NCI-H187 treated with DMSO at 0.1 percent for 48 hours (cell line): Measurements from ENCODE around the gene ANXA11.
"Not testable (repeated sequence)": the region's sequence is repeated elsewhere in the genome, so short reads cannot be mapped to it uniquely, and the experiment has no call there.

Experiments
- DNase-seq: peaks from one replicate; lab custom pipeline; 2025; lab: John Stamatoyannopoulos, UW

ANXA11 gene

DNA sequence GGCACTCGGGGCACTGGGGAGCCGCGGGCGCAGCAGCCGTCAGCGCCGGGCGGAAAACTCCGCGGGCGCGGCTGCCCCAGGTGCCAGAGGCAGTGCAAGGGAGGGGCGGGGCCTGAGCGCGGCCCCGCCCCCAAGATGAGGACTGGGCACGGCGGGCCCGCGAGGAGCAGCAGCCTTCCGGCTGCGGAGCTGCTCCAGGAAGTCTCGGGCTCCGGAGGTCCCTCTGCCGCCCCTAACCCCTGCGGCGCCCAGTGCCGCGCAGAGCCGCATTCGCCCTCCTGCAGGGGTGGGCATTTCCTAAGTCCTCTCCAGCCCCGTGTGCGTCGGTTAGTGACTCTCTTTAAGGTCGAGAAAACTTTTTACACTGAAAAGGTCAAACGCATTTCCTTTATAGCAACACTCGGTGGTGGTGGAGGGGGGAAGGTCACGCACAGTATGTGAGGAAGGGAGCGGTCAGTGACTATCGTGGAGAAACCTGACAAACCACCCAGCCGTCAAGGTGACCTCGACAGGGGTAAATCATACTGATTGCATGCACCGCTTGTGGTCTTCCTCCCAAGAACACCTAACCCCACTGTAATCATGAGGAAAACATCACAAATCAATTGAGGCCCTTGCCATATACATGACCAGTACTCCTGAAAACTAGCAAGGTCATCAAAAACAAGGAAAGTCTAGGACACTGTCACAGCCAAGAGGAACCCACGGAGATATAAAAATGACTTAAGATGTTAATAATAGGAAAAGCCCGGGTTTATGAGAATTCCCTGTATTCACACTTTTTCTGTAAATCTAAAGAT is at the start of gene ANXA11:
TSS of gene ANXA11 (minus strand) at position 61 of the 800 bp plus-strand sequence. CDS start 32,676 bp downstream, outside the sequence.
- peak; percentile 24 for DNase-seq

DNA sequence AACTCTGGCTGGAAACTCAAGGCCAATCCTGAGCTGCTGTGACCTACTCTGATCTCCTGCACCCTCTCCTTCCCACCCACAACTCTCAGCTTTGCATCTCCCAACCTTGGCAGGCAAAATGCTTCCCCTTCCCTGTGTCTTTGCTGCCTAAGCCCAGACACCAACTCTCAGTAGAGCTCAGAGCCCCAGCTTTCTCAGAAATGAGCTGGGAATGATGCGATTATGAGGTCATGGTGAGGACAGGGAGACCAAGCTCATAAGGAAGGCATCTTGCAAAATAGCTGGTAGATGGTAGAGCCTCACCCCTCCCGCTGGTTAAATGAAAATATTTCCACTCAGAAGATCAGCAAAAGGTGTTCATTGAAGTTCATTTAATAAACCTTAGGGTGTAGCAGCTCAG is 49.4 kb upstream of the ANXA11 start:
- DNase-seq: not testable (repeated sequence)

DNA sequence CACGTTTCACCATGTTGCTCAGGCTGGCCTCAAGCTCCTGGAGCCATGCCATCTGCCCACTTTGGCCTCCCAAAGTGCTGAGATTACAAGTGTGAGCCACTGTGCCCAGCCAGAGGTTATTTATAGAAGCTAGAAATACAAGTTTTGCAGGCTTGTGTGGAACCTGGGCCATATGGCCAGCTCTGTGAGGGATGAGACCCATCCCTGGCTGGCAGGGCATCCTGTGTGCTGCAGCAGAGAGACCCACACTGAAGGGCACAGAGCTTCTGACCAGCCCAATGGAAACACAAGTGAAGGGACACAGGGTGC is 48.6 kb upstream of the ANXA11 start:
- DNase-seq: not testable (repeated sequence)

DNA sequence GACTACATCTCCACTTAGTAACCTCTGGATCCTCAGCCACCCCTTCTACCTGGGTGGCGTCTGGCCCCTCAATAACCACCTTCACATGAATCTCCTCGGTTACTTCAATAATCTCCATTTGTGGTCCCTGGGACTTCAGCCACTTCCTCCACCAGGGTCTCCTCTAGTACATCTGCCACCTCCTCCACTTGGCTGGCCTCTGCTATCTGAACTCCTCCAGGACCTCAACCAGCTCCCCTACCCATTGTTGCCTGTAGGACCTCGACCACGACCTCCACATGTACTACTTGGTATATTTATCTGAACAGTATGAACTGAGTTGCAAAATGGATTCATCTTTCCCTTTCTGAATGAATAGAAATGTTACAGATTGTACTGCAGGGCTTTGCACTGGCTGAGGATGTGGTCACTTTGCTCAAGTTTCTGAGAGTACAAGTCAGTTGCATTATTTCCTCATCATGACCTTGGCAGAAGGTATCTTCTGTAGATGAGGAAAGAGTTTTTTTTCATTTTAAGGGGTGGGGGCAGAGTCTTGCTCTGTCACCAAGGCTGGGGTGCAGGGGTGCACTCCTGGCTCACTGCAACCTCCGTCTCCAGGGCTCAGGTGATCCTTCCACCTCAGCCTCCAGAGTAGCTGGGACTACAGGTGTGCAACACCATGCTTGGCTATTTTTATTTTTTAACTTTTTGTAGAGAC is 48.1 kb upstream of the ANXA11 start:
- DNase-seq: no peak

- DNase-seq: no peak
Observed at GRCh38 chr10:80252296-80252887, 47.1 kb upstream of the ANXA11 start.

DNA sequence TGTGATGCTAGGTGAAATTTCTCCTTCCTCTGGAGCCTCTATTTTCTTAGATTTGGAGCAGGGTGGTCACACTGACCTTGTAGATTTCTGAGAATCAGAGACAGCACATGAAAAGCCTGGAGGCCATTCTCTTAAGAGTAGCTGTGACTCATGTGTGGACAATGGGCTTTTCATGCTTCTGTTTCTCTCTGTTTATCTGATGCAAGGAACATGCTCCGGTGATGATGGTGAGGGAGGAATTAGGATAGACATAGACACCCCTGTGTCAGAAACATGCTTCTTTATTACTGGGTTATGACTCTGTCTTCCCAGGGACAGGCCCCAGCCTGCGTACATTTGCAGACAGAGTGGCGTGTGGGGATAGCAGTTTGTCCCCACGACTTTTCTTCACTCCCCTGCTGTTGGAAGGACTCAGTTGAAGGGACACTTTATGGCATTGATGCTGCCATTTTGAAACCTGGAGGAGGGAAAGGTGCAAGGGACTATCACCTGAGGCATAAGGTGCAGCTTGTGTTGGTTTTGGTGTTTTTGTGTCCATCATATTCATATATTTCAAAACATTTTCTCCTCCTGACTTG is 46.5 kb upstream of the ANXA11 start:
- DNase-seq: not testable (repeated sequence)

DNA sequence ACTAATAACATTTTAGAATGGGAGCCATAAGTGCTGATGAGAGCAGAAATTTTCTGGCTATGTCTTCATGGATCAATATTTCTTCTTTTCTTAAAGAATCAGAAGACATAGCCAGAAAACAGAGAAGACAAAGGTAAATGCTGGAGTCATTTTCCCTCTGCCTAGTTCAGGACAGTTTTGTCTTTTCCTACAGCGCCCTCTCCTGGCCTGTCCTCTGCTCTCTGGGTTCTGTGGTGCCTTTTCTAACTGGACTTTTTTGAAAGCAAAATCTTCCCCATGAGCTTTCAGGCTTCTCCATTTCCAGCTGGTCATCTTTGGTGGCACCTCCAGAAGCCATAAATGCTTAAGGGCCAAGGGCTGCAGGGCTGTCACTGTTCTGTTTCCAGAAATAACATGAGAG is 45.1 kb upstream of the ANXA11 start:
- not testable (repeated sequence) for DNase-seq

DNA sequence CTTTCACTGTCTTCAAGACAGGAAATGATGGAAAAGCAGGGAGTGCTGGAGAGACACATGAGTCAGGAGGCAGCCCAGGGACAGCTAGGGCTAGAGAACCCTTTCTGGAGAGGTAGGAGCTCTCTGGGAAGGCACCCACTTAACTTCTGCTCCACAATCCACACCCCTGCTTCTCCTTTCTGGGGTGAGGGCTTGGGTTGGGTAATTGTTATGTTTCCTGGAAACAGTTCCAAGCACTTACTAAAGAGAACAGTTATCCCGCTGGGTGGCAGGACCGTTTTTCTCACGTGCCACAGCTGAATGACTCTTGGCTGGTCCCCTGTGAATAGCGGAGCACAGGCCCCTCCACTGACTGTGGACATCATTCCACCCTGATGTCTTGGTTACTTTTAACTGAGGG is 44.6 kb upstream of the ANXA11 start:
- DNase-seq: not testable (repeated sequence)

DNA sequence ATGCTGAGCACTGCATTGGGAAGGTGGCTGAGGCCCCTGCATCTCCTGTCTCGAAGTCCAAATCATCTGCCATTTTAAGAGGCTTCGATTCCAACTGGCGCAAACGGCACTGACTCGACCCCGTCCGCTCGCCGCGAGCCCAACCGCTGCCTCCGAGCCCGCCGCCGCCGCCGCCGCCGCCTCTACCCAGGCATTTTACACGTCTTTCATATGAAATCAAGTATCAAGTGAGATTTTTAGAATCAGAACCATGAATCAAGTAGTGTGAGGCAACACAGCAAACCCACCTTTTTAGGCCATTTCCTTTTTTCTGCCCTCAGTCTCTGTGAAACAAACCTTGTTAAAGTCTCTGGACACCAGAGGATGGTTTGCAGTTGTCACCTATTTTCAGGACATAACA is 42.3 kb upstream of the ANXA11 start:
- not testable (repeated sequence) for DNase-seq

DNA sequence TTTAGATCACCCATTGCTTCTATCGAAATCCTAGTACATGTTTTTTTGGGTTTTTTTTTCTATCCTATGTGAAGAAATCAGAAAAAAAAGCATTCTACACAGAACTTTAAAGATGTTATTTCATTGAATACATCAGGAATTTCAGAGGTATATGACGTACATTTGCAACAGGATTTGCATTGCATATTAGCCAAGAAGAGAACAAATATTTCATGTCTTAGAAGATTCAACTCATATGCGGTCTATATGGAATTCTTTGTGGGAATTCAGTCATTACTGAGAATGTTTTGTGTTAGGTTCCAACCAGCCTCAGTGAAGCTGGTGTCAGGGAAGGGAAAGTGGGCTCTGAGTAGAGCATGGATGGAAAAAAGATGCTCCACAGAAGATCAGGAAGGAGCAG is 39.0 kb upstream of the ANXA11 start:
- not testable (repeated sequence) for DNase-seq

DNA sequence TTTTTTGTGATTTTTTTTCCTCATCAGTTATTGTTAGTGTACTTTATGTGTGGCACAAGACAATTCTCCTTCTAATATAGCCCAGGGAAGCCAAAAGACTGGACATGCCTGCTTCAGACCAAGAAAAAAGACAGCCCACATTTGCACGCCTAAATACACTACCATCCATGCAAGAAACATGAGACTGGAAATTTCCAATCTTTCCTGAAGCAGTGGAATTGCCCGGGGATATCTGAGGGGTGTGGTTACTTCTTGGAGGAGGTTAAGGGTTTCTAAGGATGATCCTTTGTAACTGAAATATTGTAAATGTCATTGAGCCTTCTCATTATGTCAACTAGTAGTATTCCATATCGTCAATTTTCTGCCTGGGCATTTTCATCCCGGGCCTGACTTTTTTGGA is 37.0 kb upstream of the ANXA11 start:
- not testable (repeated sequence) for DNase-seq

DNA sequence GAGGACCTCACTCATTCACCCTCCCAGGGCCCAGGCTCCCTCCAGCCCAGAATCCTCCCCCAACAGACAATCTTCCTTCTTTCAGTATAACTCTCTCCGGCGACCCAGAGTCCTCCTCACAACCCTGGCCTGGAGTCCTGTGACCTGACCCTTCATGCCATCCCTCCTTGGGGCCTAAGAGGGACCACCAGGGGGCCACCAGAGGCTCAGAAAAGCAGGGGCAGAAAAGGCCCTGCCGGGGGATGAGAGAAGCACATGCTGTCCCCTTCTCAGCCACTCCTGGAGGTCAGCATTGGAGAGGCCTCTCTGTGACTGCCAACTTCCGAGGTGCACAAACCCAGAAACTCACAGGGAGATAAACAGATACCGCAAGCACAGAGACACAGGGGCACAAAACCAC is 31.1 kb upstream of the ANXA11 start:
- DNase-seq: not testable (repeated sequence)

- not testable (repeated sequence) for DNase-seq
Observed at GRCh38 chr10:80234331-80235235, 29.2 kb upstream of the ANXA11 start.

DNA sequence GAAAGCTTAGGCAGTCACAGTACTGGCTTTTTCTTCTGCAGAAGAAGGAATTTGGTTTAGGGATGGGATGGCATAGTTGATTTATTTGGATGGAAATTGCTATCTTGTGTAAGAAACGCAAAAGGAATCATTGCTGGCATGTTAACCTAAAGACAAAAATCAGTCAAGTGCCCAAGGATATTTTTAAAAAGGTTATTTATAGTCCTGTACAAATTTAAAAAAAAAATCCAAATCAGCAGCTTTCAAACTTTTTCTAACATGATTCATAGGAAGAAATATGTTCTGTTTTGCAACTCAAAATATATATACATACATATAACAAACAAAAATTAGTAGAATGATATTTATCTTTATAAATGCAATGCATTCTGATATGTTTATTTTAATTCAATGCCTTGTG is 28.5 kb upstream of the ANXA11 start:
- not testable (repeated sequence) for DNase-seq

DNA sequence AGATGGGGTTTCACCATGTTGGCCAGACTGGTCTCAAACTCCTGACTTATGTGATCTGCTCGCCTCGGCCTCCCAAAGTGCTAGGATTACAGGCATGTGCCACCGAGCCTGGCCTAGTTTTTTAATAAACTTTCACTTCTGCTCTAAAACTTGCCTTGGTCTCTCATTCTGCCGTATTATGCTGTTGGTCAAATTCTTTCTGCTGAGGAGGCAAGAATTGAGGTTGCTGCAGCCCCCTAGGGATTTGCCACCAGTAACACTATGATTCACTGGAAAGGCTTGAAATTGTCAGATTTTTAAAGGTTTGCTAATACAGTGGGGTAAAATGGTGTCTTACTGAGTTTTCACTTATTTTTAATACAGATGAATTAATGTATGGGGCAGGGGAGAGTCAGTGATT is 21.4 kb upstream of the ANXA11 start:
- DNase-seq: not testable (repeated sequence)

DNA sequence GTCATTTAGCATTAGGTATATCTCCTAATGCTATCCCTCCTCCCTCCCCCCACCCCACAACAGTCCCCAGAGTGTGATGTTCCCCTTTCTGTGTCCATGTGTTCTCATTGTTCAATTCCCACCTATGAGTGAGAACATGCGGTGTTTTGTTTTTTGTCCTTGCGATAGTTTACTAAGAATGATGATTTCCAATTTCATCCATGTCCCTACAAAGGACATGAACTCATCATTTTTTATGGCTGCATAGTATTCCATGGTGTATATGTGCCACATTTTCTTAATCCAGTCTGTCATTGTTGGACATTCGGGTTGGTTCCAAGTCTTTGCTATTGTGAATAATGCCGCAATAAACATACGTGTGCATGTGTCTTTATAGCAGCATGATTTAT is 17.7 kb upstream of the ANXA11 start:
- DNase-seq: not testable (repeated sequence)

GRCh38 chr10:80218878-80219277 is 13.5 kb upstream of the ANXA11 start:
- DNase-seq: not testable (repeated sequence)

DNA sequence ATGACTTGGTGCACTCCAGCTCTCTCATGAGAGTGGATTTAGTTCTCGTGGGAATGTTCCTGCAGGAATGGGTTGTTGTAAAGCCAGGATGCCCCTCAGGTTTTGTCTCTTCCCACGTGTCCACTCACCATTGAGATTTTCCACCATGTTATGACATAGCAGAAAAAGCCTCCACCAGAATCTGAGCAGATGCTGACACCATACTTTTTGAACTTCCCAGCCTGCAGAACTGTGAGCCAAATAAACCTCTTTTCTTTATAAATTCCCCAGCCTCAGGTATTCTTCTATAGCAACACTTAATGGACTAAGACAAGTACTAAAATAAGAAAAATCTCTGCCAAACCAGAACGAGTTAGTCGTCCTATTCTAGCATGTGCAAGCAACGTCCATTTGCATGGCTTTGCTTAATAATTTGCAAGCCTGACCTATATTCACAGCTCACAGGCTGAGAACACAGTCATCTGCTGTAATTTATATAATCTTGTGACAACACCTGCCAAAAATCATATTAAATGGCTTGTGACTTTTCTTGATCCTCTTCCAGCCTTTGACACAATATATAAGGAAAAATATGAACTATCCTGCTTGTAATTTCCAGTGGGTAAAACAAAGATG is 9.1 kb upstream of the ANXA11 start:
- DNase-seq: not testable (repeated sequence)

GRCh38 chr10:80212535-80213115 is 7.3 kb upstream of the ANXA11 start:
- DNase-seq: not testable (repeated sequence)

- no peak for DNase-seq
Observed at GRCh38 chr10:80211786-80212185, 6.4 kb upstream of the ANXA11 start.

- DNase-seq: no peak
Observed at GRCh38 chr10:80210259-80210658, 4.9 kb upstream of the ANXA11 start.
